GM13976 (cell line): ENCODE results near the gene CTTNBP2.
"Not testable (repeated sequence)": the region's sequence is repeated elsewhere in the genome, so short reads cannot be mapped to it uniquely, and the experiment has no call there.

ENCODE experiments used
- DNase-seq: peaks from one replicate; pipeline ENCODE4 v3.0.0; 2012; ENCODE audit warnings: low spot score
- in situ Hi-C: fragments of 300-500 bp; cut with MboI; formaldehyde crosslinking; loops from one replicate; pipeline ENCODE4 v1.12.0; 2022; ENCODE audit warnings: low sequenced_read_pairs, mixed read lengths, inconsistent platforms; ENCODE audit not compliant: unreplicated experiment
- TF ChIP-seq, protein P1 (sequence below): IDR thresholded peaks from 2 replicates; pipeline ENCODE4 v1.5.1; 2012; ENCODE audit warnings: borderline replicate concordance, mild to moderate bottlenecking; ENCODE audit not compliant: insufficient read depth; ENCODE audit errors: extremely low read depth, missing control alignments, control extremely low read depth

CTTNBP2 gene

DNA sequence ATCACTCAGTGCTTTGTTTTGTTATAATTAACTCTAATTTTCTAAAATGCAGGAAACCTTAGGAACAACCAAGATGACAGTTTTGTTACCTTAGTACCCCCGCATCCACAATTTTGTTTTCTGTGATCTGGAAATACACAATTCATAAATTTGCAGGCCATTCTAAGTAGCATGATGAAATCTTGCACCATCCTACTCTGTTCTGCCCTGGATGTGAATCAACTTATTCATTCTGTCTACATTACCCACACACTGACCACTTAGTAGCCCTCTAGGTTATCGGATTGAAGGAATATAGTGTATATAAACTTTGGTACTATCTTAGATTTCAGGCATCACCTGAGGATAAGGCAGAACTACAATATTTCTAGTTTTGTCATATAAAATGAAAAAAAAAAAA, 155.9 kb downstream of the CTTNBP2 start:
- TF ChIP-seq, protein P1, sequence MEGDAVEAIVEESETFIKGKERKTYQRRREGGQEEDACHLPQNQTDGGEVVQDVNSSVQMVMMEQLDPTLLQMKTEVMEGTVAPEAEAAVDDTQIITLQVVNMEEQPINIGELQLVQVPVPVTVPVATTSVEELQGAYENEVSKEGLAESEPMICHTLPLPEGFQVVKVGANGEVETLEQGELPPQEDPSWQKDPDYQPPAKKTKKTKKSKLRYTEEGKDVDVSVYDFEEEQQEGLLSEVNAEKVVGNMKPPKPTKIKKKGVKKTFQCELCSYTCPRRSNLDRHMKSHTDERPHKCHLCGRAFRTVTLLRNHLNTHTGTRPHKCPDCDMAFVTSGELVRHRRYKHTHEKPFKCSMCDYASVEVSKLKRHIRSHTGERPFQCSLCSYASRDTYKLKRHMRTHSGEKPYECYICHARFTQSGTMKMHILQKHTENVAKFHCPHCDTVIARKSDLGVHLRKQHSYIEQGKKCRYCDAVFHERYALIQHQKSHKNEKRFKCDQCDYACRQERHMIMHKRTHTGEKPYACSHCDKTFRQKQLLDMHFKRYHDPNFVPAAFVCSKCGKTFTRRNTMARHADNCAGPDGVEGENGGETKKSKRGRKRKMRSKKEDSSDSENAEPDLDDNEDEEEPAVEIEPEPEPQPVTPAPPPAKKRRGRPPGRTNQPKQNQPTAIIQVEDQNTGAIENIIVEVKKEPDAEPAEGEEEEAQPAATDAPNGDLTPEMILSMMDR: no peak
- in situ Hi-C loops: no loop called here
- DNase-seq: no peak

DNA sequence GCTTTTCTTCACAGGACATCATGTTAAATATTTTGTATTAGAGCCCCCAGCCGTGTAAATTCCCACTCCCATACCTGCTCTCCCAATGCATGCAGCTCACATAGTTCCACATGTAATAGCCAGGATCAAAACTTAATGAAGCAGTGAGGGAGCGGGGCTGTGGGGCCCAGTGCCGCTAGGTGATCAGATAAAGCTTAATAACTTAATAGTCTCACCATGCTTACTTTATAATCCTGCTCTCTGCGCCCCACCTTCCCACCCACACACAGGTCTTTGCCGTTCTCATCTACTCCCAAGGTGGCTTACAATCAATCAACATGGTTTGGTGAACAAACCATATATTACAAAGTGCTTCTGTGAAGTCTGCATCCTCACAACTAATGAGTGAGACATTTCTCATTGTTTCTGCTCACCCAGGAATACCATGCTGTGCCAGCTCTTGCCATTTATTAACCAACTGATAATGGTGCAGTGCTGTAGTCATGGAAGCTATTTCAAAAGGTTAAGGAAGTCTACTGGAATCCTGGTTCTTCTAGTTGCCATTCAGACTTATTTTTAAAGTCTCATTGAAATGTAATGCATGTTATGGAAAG, 156.4 kb downstream of the CTTNBP2 start:
- TF ChIP-seq, protein P1: no peak
- in situ Hi-C loops: no loop called here
- DNase-seq: no peak

DNA sequence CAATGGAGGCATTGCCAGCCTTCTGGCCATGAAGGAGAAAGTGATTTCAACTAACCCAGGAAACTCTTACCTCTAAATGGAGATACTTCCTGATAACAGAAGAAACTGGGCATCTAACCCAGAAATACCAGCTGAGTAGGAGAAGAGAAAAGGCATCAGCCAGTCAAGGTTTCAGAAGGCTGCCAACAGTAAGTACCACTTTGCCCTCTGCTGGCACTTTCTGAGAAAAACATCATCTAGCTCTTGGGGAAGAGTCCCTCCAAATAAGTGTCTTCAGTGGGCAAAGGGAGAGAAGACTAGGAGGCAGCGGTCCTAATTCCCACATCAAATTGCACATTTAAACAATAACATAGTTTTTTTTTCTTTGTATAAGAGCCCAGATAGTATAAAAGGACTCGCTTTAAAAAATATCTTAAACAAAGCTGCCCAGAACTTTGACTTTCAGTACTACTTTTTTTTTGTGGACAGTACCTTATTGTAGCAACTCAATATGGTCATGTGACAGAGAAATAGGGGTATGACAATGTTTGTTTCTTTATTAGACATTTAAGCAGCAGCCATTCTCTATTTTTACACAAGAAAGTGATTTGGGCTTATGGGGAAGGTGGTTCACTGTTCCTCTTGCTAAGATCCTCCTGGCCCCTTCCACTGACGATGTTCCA, 157.3 kb downstream of the CTTNBP2 start:
- in situ Hi-C loops: no loop called here
- peak; percentile 38 for DNase-seq
- TF ChIP-seq, protein P1: peak; percentile 50

DNA sequence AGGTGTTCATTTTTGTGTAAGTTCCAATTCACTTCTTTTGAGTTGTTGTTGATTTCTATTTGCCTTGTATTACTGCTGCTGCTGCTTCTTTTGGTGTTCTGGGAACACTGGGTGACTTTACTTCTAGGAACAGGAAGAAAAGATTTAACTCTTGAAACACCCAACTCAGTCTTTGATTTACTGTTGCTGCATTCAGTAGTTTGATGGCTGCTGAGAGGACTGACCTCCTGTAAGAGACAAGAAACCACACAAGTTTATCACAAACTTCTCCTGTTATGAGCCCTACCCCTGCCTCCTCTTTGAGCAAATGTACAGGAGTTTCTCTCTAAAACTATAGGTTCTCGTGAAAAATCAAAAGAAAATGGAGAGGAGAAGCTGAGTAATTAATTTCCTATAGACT, 161.7 kb downstream of the CTTNBP2 start:
- no peak for DNase-seq

DNA sequence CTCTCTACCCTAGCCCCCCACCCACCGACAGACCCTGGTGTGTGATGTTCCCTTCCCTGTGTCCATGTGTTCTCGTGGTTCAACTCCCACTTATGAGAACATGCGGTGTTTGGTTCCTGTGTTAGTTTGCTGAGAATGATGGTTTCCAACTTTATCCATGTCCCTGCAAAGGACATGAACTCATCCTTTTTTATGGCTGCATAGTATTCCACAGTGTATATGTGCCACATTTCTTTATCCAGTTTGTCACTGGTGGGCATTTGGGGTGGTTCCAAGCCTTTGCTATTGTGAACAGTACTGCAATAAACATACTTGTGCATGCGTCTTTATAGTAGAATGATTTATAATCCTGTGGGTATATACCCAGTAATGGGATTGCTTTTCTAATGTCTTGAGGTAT, 165.1 kb downstream of the CTTNBP2 start:
- in situ Hi-C loops, DNase-seq: not testable (repeated sequence)

More for the DNA sequence above, 161.7 kb downstream of the CTTNBP2 start:
- in situ Hi-C loops: no loop called here
- TF ChIP-seq, protein P1: no peak

DNA sequence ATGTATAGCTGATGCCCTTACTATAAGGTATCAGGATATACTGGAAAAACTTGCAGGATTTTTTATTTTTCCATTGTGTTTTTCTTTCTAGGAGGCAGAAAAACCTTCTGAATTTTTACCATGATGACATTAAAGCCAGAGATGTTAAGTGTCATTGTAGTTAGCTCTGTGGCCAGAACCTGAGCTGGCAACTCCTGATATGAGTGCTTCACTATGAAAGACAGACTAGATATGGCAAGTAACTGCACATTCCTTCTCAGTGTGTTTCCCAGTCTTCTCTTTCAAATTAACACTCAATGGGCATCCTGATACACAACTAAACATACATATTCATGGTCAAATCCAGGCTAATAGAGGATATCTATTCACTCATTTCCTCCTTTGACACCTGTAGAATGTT, 166.2 kb downstream of the CTTNBP2 start:
- TF ChIP-seq, protein P1: no peak
- in situ Hi-C loops: no loop called here
- DNase-seq: no peak

DNA sequence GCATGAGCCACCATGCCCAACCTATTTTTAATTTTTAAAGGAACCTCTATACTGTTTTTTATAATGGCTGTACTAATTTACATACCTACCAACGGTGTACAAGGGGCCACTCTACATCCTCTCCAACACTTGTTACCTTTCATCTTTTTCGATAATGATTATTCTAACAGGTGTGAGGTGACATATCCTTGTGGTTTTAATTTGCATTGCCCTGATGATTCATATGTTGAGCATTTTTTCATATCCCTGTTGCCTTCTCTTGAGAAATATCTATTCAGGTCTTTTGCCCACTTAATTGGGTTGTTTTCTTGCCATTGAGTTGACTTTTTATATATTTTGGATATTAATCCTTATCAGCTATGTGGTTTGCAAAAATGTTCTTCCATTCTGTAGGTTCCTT, 167.0 kb downstream of the CTTNBP2 start:
- DNase-seq: no peak
- TF ChIP-seq, protein P1: no peak
- in situ Hi-C loops: no loop called here
